ENCODE measurements around the gene MKX. TPM values are rescaled to one million over a fixed set of nuclear protein-coding genes. Genes with fewer than 3 reads are reported as not detected.
A peak's percentile ranks its signal among the peaks of the same experiment; 100 is the strongest.

Gene MKX
- total RNA-seq, 1 donor from 2014 or later: 22.1 TPM

DNA sequence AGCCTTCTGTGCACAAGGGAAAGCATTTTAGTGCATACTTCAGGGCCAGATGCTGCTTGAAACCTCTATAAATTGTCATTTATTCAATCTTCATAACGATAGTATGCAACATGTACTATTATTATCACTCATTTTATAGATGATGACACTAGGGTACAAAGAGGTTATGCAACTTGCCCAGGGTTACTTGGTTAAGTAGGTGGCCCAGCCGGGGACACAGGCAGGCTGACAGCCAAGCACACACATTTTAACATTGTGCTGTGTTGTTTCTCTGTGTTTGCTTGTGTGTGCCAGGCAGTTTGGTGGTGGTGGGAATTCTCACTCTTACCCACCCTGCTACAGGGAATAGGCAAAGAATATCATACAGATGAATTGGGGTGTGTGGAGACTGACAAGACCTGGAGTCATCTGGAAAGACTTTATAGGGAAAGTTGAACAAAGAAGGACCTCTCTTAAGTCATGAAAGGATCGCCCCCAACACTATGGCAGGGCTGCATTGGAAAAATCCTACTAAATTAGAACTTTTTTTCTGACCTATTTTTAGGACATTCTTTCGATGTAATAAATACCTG, 98.9 kb downstream of the MKX start:
- H3K4me3 Mint-ChIP-seq (ENCODE audit: unreplicated experiment): no peak overlapping the region
- no peak overlapping the region for H3K27ac Mint-ChIP-seq (ENCODE audit: unreplicated experiment)
- H3K4me1 Mint-ChIP-seq (ENCODE audit: low read depth): peaks cover 19% of the 10 kb centered on the region
- no peaks in the 10 kb centered on the region for H3K27me3 Mint-ChIP-seq (ENCODE audit: low read depth)
- no peak for TF ChIP-seq CTCF (IDR thresholded peaks at IDR 0.05)
- no peak for DNase-seq (ENCODE audit: low spot score)
- peaks cover 8% of the 10 kb centered on the region for H3K9me3 Mint-ChIP-seq (ENCODE audit: low read depth)
- H3K36me3 Mint-ChIP-seq (ENCODE audit: low read depth): peaks cover 4% of the 10 kb centered on the region

GRCh38 chr10:27646194-27646593, 99.4 kb downstream of the MKX start:
- peaks cover 19% of the 10 kb centered on the region for H3K4me1 Mint-ChIP-seq (ENCODE audit: low read depth)
- no peak for TF ChIP-seq CTCF (IDR thresholded peaks at IDR 0.05)

GRCh38 chr10:27644307-27644939, 101.2 kb downstream of the MKX start:
- Mint-ChIP-seq H3K36me3 (ENCODE audit: low read depth) (peaks cover 6% of the 10 kb centered on the region), H3K4me1 (ENCODE audit: low read depth) (peaks cover 19% of the 10 kb centered on the region), H3K9me3 (ENCODE audit: low read depth) (peaks cover 9% of the 10 kb centered on the region), H3K27me3 (ENCODE audit: low read depth) (no peaks in the 10 kb centered on the region), H3K27ac (ENCODE audit: unreplicated experiment) (no peak overlapping the region), H3K4me3 (ENCODE audit: unreplicated experiment) (no peak overlapping the region)
- DNase-seq (ENCODE audit: low spot score): no peak
- no peak for TF ChIP-seq CTCF (IDR thresholded peaks at IDR 0.05)

More at GRCh38 chr10:27646194-27646593, 99.4 kb downstream of the MKX start:
- Mint-ChIP-seq H3K36me3 (ENCODE audit: low read depth) (peaks cover 4% of the 10 kb centered on the region), H3K27me3 (ENCODE audit: low read depth) (no peaks in the 10 kb centered on the region), H3K9me3 (ENCODE audit: low read depth) (peaks cover 9% of the 10 kb centered on the region), H3K27ac (ENCODE audit: unreplicated experiment) (peak overlapping the region; percentile 81), H3K4me3 (ENCODE audit: unreplicated experiment) (no peak overlapping the region)
- no peak for DNase-seq (ENCODE audit: low spot score)

- H3K36me3 Mint-ChIP-seq (ENCODE audit: low read depth): peaks cover 6% of the 10 kb centered on the region
- H3K27me3 Mint-ChIP-seq (ENCODE audit: low read depth): no peaks in the 10 kb centered on the region
- peaks cover 19% of the 10 kb centered on the region for H3K4me1 Mint-ChIP-seq (ENCODE audit: low read depth)
- TF ChIP-seq CTCF (IDR thresholded peaks at IDR 0.05): no peak
- DNase-seq (ENCODE audit: low spot score): no peak
- H3K27ac Mint-ChIP-seq (ENCODE audit: unreplicated experiment): no peak overlapping the region
- H3K9me3 Mint-ChIP-seq (ENCODE audit: low read depth): peaks cover 9% of the 10 kb centered on the region
- H3K4me3 Mint-ChIP-seq (ENCODE audit: unreplicated experiment): no peak overlapping the region
Observed at GRCh38 chr10:27643301-27643700, 102.3 kb downstream of the MKX start.

DNA sequence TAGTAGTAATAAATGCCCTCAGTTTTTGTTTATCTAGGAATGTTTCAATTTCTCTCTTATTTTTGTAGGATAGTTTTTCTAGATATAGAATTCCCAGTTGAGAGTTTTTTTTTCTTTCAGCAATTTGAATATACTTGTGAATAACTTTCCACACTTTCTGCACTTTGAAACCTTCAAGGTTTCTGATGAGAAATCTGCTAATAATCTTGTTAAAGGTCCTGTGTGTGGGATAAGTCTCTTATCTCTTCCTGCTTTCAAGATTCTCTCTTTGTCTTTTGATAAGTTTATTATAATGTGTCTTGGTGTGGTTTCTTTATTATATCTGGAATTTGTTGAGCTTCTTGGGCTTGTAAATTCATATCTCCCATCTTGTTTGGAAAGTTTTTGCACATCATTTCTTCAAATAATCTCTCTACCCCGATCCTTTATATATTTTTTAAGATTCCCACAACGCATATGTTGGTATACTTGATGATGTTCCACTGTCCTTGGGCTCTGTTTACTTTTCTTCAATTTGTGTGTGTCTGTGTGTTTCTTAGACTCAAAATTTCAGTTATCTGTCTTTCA, 103.5 kb downstream of the MKX start:
- Mint-ChIP-seq H3K36me3 (ENCODE audit: low read depth) (peaks cover 6% of the 10 kb centered on the region), H3K4me3 (ENCODE audit: unreplicated experiment) (no peak overlapping the region), H3K9me3 (ENCODE audit: low read depth) (peaks cover 9% of the 10 kb centered on the region), H3K27ac (ENCODE audit: unreplicated experiment) (no peak overlapping the region), H3K27me3 (ENCODE audit: low read depth) (no peaks in the 10 kb centered on the region), H3K4me1 (ENCODE audit: low read depth) (peaks cover 27% of the 10 kb centered on the region)
- TF ChIP-seq CTCF (IDR thresholded peaks at IDR 0.05): no peak
- DNase-seq (ENCODE audit: low spot score): no peak
